IMR-90 (cell line): ENCODE measurements around the gene ERP44. TPM values are rescaled to one million over a fixed set of nuclear protein-coding genes. Genes with fewer than 3 reads are reported as not detected.

Source experiments
- ATAC-seq: fragments of 200-7000 bp; cut with Tn5 transposase; 2 replicates; pipeline ENCODE4 v1.9.1; 2020; ENCODE audit warnings: low read depth, mild to moderate bottlenecking, moderate library complexity
- BruUV-seq: library from RNA; stranded (reverse); fragments of 400-500 nt; replicated peaks from 2 replicates; lab custom pipeline; 2021; lab: Mats Ljungman, UMichigan
- CTCF ChIA-PET: fragments of 300-600 bp; formaldehyde crosslinking; extraction: SDS; loops from one replicate; lab custom pipeline; 2021; ENCODE audit warnings: antibody characterized with exemption; lab: Yijun Ruan, JAX
- POLR2A ChIA-PET: fragments of 300-600 bp; sonication (Branson Sonifier 250); formaldehyde crosslinking; loops from one replicate; lab custom pipeline; 2022; ENCODE audit warnings: antibody characterized with exemption; ENCODE audit not compliant: unreplicated experiment; lab: Charles Lee
- DNase-seq: peaks from one replicate; pipeline ENCODE4 v3.0.0; 2013
- H2AFZ ChIP-seq: replicated peaks from 2 replicates; pipeline ENCODE3; 2013; ENCODE audit warnings: low read length, mild to moderate bottlenecking; ENCODE audit not compliant: poor library complexity
- H2AK5ac ChIP-seq: 2 replicates; pipeline ENCODE4 v1.6.1; 2013; ENCODE audit warnings: low read depth, low read length, inconsistent platforms
- H2AK9ac ChIP-seq: replicated peaks from 2 replicates; pipeline ENCODE3; 2013; ENCODE audit warnings: mild to moderate bottlenecking, low read depth, low read length, moderate library complexity; ENCODE audit not compliant: poor library complexity
- H2BK120ac ChIP-seq: 2 replicates; pipeline ENCODE4 v1.6.1; 2013; ENCODE audit warnings: low read depth, low read length, inconsistent platforms
- H2BK15ac ChIP-seq: 3 replicates; pipeline ENCODE4 v1.6.1; 2013; ENCODE audit warnings: low read depth, low read length, inconsistent platforms
- H2BK20ac ChIP-seq: 2 replicates; pipeline ENCODE4 v1.6.1; 2013; ENCODE audit warnings: low read depth, mild to moderate bottlenecking, inconsistent platforms, low read length, moderate library complexity
- H2BK5ac ChIP-seq: 2 replicates; pipeline ENCODE4 v1.6.1; 2013; ENCODE audit warnings: mild to moderate bottlenecking, low read depth, low read length, inconsistent platforms; ENCODE audit not compliant: poor library complexity, severe bottlenecking
- H3K14ac ChIP-seq: replicated peaks from 2 replicates; pipeline ENCODE4 v1.6.1; 2013; ENCODE audit warnings: low read depth, low read length, inconsistent platforms
- H3K18ac ChIP-seq: 2 replicates; pipeline ENCODE4 v1.6.1; 2013; ENCODE audit warnings: low read depth, low read length, control low read depth
- H3K23ac ChIP-seq: 2 replicates; pipeline ENCODE4 v1.6.1; 2013; ENCODE audit warnings: low read depth, low read length, inconsistent platforms
- H3K27ac ChIP-seq: 2 replicates; pipeline ENCODE4 v1.5.1; 2013; ENCODE audit warnings: mild to moderate bottlenecking, control low read depth, low read length; ENCODE audit not compliant: insufficient read depth
- H3K27me3 ChIP-seq: 2 replicates; pipeline ENCODE4 v1.6.1; 2013; ENCODE audit warnings: low read length; ENCODE audit not compliant: control insufficient read depth, insufficient read depth
- H3K36me3 ChIP-seq: 2 replicates; pipeline ENCODE4 v1.6.1; 2013; ENCODE audit warnings: low read length, mixed read lengths; ENCODE audit not compliant: control insufficient read depth, insufficient read depth
- H3K4ac ChIP-seq: 2 replicates; pipeline ENCODE4 v1.6.1; 2013; ENCODE audit warnings: low read depth, low read length, inconsistent platforms
- H3K4me1 ChIP-seq: 2 replicates; pipeline ENCODE4 v1.6.1; 2013; ENCODE audit warnings: low read length, mixed read lengths; ENCODE audit not compliant: control insufficient read depth, insufficient read depth
- H3K4me2 ChIP-seq: 2 replicates; pipeline ENCODE4 v1.6.1; 2013; ENCODE audit warnings: low read depth, mild to moderate bottlenecking, control low read depth, low read length, moderate library complexity
- H3K4me3 ChIP-seq: 2 replicates; pipeline ENCODE4 v1.5.1; 2013; ENCODE audit warnings: low read depth, mild to moderate bottlenecking, control low read depth, low read length, moderate library complexity; ENCODE audit not compliant: insufficient read depth
- H3K56ac ChIP-seq: 2 replicates; pipeline ENCODE4 v1.6.1; 2013; ENCODE audit warnings: low read length, inconsistent platforms; ENCODE audit not compliant: insufficient read depth; ENCODE audit errors: extremely low read depth
- H3K79me1 ChIP-seq, 2 experiments: 2 replicates each; pipeline ENCODE4 v1.6.1; 2013; ENCODE audit warnings: low read length in 2 of 2, inconsistent platforms in 1 of 2, low read depth in 1 of 2
- H3K9ac ChIP-seq: 2 replicates; pipeline ENCODE4 v1.6.1; 2013; ENCODE audit warnings: low read depth, low read length, control low read depth
- H3K9me1 ChIP-seq: 2 replicates; pipeline ENCODE4 v1.6.1; 2013; ENCODE audit warnings: low read length, inconsistent platforms; ENCODE audit not compliant: insufficient read depth
- H3K9me3 ChIP-seq: 2 replicates; pipeline ENCODE4 v1.6.1; 2013; ENCODE audit warnings: low read length; ENCODE audit not compliant: control insufficient read depth, insufficient read depth
- H4K20me1 ChIP-seq: 2 replicates; pipeline ENCODE4 v1.6.1; 2013; ENCODE audit warnings: low read length, inconsistent platforms; ENCODE audit not compliant: insufficient read depth
- H4K5ac ChIP-seq: 2 replicates; pipeline ENCODE4 v1.6.1; 2013; ENCODE audit warnings: mild to moderate bottlenecking, low read depth, low read length, control low read depth
- H4K8ac ChIP-seq, 2 experiments: 2 replicates each; pipeline ENCODE4 v1.6.1; 2013; ENCODE audit warnings: low read depth in 2 of 2, low read length in 2 of 2, control low read depth in 1 of 2, inconsistent platforms in 1 of 2
- H4K91ac ChIP-seq: 2 replicates; pipeline ENCODE4 v1.6.1; 2013; ENCODE audit warnings: low read depth, low read length, inconsistent platforms; ENCODE audit not compliant: insufficient read depth
- CEBPB ChIP-seq: IDR thresholded peaks from 2 replicates; pipeline ENCODE4 v1.6.1; 2012; ENCODE audit warnings: low read depth, low read length, improper control_type of control experiment
- MAFK ChIP-seq: IDR thresholded peaks from 2 replicates; pipeline ENCODE4 v1.6.1; 2012; ENCODE audit warnings: low read depth, low read length, improper control_type of control experiment
- dilution Hi-C: fragments of 300-500 bp; cut with HindIII; formaldehyde crosslinking; loops from one replicate; pipeline ENCODE4 v1.14.3; 2018; ENCODE audit warnings: low sequenced_read_pairs; ENCODE audit not compliant: unreplicated experiment
- in situ Hi-C: fragments of 300-500 bp; cut with MboI; formaldehyde crosslinking; loops from 3 replicates; pipeline ENCODE4 v1.14.3; 2019; ENCODE audit warnings: low sequenced_read_pairs, inconsistent platforms, mixed read lengths
- intact Hi-C: fragments of 100-400 bp; cut with micrococcal nuclease; formaldehyde crosslinking; loops from 2 replicates; pipeline ENCODE4 v1.10.0; 2022
- polyA plus RNA-seq, 3 experiments: library from polyadenylated mRNA; depleted of rRNA; stranded (reverse); fragments of >200 nt; gene quantifications; 2 replicates each; pipeline ENCODE4 v1.2.3, GENCODE V29; 2012; ENCODE audit warnings: low replicate concordance in 1 of 3
- total RNA-seq: library from RNA; depleted of rRNA; stranded (reverse); fragments of >200 nt; gene quantifications from 2 replicates; pipeline ENCODE4 v1.2.3, GENCODE V29; 2012

The ERP44 gene
- total and polyA plus RNA-seq, 2 of the 4 experiments (the other 2 are of a cell fraction): 9.1 to 13.5 TPM

GRCh38 chr9:100014846-100015245 is 84.0 kb downstream of the ERP44 start:
- Histone ChIP-seq H3K56ac (no peak overlapping the region), H3K27me3 (no peaks in the 10 kb centered on the region), H4K20me1 (no peaks in the 10 kb centered on the region), H2BK15ac (no peak overlapping the region), H2AFZ (no peak overlapping the region), H3K36me3 (peaks cover 5% of the 10 kb centered on the region), H2BK120ac (no peak overlapping the region), H3K27ac (no peak overlapping the region), H2BK20ac (no peak overlapping the region), H2AK9ac (no peak overlapping the region), H3K4me1 (peaks cover 9% of the 10 kb centered on the region), H4K8ac (no peak overlapping the region), H3K4me2 (no peak overlapping the region), H3K9me1 (no peaks in the 10 kb centered on the region), H3K9me3 (no peaks in the 10 kb centered on the region), H2AK5ac (no peak overlapping the region), H3K23ac (no peak overlapping the region), H3K18ac (no peak overlapping the region), H4K5ac (no peak overlapping the region), H2BK5ac (no peak overlapping the region), H3K14ac (no peak overlapping the region), H4K91ac (no peak overlapping the region), H3K9ac (no peak overlapping the region), H3K4me3 (no peak overlapping the region), H3K4ac (no peak overlapping the region), H3K79me1 (peaks cover 3% of the 10 kb centered on the region in 2 experiments; a peak in 2 of 4 replicates)
- DNase-seq (no peak), ATAC-seq (no peak; the same call in 1 of the 2 replicates)
- intact Hi-C loops: loop anchor here (5.0 kb wide), 2 partner anchors 193 to 833 kb away; partner anchors contain the start of gene NR4A3
- BruUV-seq: no TSS peak
- ChIA-PET CTCF (no interaction called here), POLR2A (no interaction called here)
- TF ChIP-seq CEBPB (no peak), MAFK (no peak)
- in situ Hi-C loops: loop anchor here (10.0 to 25.0 kb wide), 2 partner anchors 753 to 830 kb away; no protein-coding TSS in a partner anchor
- dilution Hi-C loops: no loop called here
